Left ventricle myocardium superior (tissue), 1 donor: Measurements from ENCODE around the gene HECTD1. TPM values are rescaled to one million over a fixed set of nuclear protein-coding genes. Genes with fewer than 3 reads are reported as not detected.
"Not testable (repeated sequence)": the region's sequence is repeated elsewhere in the genome, so short reads cannot be mapped to it uniquely, and the experiment has no call there.

ENCODE experiments used
- ATAC-seq: fragments of 200-7000 bp; cut with Tn5 transposase; one replicate; pipeline ENCODE4 v1.9.1; 2020; ENCODE audit warnings: mild to moderate bottlenecking, moderate library complexity
- DNase-seq: peaks from one replicate; pipeline ENCODE4 v3.0.0-alpha.2; 2020
- intact Hi-C: fragments of 100-400 bp; cut with micrococcal nuclease; formaldehyde crosslinking; loops from one replicate; pipeline ENCODE4 v1.11.0; 2022
- total RNA-seq: library from RNA; stranded (reverse); fragmentation: NEBNext Ultra II Directional; extraction: Animal tissue kit (Norgen Biotek cat#: 25700); gene quantifications from one replicate; pipeline ENCODE4 v1.2.1, GENCODE V29; 2021
- donor health status: DM: no; HTN: yes; CAD: no; lungs with severe emphysema.

HECTD1 gene
- total RNA-seq, 1 donor from 2014 or later, result 159 TPM

DNA sequence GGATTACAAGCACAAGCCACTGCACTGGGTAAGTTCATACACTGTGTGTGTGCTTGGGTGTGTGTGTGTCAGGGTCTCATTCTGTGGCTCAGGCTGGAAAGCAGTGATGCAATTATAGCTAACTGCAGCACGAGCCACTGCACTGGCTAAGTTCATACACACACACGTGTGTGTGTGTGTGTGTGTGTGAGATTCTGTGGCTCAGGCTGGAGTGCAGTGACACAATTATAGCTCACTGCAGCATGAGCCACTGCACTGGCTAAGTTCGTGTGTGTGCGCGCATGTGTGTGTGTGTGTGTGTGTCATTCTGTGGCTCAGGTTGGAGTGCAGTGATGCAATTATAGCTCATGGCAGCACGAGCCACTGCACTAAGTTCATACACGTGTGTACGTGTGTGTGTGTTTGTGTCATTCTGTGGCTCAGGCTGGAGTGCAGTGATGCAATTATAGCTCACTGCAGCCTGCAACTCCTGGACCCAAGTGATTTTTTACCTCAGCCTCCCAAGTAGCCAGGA is 85.4 kb downstream of the HECTD1 start:
- no peak for DNase-seq
- ATAC-seq, result no peak
- intact Hi-C loops, result no loop called here

DNA sequence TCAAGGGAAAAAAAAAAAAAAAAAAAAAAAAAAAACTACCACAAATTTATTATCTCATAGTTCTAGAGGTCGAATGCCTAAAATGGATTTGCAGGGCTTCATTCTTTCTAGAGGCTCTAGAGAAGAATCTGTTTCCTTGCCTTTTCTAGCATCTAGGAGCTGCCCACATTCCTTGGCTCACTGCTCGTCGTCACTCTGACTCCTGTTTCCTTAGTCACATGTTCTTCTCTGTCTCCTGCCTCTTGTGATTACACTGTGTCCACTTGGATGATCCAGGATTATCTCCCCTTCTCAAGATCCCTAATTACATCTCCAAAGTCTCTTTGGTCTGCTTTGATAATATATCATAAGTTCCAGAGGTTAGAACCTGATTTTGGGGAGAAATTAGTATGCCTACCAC is 88.7 kb downstream of the HECTD1 start:
- ATAC-seq, result no peak
- intact Hi-C loops, result no loop called here
- no peak for DNase-seq

DNA sequence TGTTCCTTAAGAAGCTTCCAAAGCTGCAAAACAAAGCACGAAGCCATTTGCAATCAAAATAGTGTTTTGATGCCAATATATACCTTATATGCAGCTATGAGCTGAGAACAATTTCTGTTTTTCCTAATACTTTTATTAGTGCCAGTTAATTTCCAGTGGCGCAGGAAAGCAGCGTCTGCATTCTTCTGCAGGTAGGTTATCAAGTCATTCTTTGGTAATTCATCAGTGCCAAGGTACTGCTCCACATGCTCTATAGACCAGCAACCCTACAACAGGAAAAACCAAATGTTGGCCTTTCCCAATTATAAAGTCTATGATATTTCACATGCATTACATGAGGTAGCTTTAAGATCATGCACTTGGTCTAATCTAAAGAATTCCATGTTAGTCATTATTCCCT is 93.8 kb downstream of the HECTD1 start:
- intact Hi-C loops, result no loop called here
- DNase-seq (no peak), ATAC-seq (no peak)

DNA sequence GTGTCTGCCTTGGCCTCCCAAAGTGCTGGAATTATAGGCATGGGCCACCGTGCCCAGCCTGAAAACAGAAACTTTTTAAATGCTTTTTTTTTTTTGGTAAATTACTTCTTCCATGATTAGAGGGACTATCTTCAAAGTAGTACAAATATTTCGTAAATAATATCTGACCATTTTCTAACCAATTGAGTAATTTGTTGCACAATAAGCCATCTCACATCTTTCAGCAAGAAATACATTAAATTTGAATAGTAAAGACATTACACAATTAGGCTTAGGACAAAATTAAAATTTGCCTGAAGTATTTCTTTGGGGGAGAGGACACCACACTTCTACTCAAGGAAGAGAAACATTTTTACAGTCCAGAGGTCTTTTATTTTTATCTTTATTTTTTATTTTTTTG is 96.7 kb downstream of the HECTD1 start:
- intact Hi-C loops, result no loop called here
- ATAC-seq, result no peak
- no peak for DNase-seq

DNA sequence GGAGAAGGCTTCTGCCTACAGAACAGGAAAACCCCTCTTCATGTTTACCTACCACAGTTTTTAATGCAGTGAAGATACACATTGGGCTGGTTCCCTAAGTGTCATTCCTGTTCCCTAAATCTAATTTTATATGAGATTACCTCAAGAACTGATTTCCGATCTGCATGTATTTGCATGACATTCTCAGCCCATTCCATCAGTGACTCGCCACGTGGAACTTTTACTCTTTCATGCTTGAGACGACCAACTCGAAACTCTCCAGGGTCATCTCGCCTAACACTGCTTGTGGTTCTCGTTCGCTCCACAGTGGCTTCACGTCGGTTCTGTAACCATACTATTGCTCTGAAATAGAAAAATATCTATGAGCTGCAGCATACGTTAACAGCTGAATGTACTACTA is 98.3 kb downstream of the HECTD1 start:
- DNase-seq, result no peak
- no peak for ATAC-seq
- intact Hi-C loops, result loop anchor here (10.0 kb wide), 1 partner anchor 56 kb away; no protein-coding TSS in a partner anchor

DNA sequence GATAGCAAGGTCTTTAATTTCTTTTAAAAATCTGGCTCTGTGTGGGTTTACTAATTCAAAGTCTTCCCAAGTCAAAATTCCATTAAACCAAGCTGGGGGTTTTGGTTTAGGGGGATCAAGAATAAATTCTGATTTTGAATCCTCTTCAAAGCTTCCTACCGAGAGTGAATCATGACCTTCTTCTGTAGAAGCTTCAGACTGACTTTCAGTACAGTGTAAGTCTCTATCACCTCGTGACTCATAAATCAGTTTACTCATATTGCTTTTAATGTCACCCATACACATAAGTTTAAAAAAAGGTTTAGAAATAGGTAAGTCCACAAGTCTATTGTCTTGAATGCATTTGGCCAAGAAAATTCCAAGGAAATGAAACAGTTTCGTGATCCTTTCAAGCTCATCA is 100.8 kb downstream of the HECTD1 start:
- intact Hi-C loops, result loop anchor here (10.0 kb wide), 1 partner anchor 58 kb away; no protein-coding TSS in a partner anchor
- no peak for DNase-seq
- ATAC-seq, result no peak

DNA sequence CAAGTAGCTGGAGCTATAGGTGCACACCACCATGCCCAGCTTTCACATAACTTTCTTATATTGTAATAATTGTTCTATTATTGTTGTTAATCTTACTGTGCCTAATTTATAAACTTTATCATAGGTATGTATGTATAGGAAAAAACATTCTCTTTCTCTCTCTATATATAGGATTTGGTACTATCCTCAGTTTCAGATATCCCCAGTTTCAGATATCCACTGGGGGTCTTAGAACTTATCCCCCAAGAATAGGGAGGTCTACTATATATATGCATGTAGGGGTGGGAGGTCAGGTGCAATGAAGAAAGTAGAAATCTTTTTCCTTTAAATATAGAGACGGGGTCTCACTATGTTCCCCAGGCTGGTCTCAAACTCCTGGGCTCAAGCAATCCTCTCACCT is 110.5 kb downstream of the HECTD1 start:
- ATAC-seq (no peak), DNase-seq (no peak)
- intact Hi-C loops, result no loop called here

DNA sequence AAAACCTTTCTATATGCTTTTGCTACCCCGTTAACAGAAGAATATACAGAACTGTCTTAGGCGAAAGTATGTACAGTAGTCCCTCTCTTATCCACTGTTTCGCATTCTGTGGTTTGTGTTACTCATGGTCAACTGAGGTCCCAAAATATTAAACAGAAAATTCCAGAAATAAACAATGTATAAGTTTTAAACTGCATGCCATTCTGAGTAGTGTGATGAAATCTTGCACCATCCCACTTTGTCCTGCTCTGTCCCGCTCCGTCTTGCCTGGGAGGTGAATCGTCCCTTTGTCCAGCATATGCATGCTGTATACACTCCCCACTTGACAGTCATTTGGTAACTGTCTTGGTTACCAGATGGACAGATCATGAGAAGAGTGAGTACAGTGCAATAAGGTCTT is 111.3 kb downstream of the HECTD1 start:
- DNase-seq (no peak), ATAC-seq (no peak)
- intact Hi-C loops, result no loop called here

DNA sequence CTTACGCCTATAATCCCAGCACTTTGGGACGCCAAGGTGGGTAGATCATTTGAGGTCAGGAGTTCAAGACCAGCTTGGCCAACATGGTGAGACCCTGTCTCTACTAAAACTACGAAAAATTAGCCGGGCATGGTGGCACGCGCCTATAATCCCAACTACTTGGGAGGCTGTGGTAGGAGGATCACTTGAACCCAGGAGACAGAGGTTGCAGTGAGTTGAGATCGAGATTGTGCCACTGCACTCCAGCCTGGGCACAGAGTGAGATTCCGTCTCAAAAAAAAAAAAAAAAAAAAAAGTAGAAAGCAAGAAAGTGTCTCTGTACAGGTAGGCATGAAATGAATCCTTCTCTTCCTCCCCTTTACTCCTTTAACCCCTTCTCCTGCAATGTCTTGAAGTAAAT is 111.8 kb downstream of the HECTD1 start:
- ATAC-seq, intact Hi-C loops, DNase-seq: not testable (repeated sequence)

DNA sequence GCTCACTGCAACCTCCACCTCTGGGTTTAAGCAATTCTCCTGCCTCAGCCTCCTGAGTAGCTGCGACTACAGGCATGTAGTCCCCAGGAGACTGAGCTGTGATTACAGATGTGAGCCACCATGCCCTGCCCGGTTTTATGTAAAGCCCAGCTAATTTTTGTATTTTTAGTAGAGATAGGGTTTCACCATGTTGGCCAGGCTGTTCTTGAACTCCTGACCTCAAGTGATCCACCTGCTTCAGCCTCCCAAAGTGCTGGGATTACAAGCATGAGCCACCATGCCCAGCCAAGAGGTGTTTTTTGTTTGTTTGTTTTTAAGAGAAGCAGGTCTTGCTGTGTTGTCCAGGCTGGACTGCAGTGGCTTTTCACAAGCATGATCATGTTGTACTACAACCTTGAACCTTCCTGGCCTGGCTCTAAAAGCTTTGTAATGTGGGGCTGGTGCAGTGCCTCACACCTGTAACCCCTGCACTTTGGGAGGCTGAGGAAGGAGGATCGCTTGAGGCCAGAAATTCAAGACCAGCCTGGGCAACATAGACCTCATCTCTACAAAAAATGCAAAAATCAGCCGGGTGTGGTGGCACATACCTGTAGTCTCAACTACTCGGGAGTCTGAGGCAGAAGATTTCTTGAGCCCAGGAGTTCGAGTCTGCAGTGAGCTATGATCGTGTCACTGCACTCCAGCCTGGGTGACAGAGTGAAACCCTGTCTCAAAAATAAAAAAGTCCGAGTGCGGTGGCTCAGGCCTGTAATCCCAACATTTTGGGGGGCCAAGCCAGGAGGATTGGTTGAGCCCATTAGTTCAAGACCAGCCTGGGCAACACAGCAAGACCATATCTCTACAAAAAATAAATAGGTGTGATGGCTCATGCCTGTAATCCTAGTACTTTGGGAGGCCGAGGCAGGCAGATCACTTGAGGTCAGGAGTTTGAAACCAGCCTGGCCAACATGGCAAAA is 113.4 kb downstream of the HECTD1 start:
- intact Hi-C loops, ATAC-seq, DNase-seq: not testable (repeated sequence)

DNA sequence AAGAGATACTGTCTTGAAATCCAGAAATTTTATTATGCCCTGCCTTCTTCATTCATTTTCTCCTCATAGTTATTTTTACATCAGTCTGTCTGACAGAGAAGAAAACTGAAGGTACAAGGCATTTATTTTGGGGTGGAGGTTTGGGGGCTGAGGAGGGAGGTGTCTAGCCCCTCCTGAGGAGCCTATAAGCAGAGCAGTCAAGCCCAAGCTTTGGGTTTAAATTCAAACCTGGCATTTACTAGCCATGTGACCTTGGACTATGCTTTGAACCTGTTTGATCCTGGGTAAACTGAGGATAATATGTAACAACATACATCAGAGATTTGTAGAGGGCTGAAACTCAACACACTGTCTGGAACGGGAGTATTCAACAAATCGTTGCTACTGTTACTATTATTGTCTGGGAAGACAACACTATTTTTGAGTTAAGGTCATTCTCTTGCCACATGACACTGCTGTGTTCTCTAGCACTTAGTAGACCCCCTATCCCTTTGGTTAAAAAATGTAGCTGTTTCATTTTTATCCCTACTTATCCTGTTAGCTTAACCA is 115.4 kb downstream of the HECTD1 start:
- ATAC-seq (no peak), DNase-seq (no peak)
- intact Hi-C loops, result no loop called here

DNA sequence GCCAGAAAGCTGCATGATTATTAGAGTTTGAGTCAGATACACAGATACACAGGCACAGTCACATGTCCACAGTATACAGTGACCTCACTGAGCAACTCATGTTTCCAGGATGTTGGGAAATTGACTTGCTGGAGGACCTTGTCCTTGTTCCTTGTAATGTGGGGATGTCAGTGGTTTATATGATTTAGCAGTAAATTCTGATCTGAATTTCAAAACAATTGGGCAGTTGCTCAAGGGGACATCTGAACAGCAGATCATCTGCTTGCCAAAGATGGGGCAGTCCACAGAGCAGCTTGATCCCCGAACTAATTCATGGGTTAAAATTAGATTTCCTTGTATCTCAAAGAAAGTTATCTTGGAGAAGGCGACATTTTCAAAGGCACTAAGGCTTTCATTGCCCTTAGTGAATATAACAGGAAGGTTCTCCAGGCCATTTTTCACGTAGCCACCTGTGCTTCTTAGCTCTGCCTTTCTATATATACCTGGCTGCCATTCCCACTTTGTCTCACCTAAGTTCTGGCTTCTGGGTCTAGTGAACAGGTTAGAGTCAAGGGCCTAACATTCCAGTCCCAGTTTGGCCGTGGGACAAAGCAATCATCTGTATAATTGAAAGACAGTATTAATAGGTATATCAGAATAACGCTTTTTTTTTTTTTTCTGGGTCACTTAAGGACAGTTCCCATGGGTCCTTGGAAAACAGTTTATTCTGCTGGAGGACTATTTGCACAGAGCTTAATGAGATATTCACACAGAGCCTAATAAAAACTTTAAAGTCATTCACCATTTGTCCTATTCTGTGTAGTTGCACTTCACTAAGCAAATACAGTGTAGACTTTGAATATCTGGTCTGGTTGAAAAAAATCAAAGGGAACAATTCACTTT is 116.5 kb downstream of the HECTD1 start:
- intact Hi-C loops, result no loop called here
- DNase-seq (no peak), ATAC-seq (peak; percentile 89)

DNA sequence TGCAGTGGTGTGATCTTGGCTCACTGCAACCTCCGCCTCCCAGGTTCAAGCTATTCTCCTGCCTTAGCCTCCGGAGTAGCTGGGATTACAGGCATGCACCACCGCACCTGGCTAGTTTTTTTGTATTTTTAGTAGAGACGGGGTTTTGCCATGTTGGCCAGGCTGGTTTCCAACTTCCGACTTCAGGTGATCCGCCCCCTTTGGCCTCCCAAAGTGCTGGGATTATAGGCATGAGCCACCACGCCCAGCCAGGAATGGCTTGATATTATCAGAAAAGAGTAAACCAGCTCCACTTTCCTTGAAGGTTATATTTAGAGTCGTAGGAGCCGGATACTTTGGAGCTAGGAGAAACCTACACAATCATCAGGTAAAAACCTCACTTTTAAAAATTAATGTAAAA is 121.1 kb downstream of the HECTD1 start:
- DNase-seq, intact Hi-C loops, ATAC-seq: not testable (repeated sequence)

DNA sequence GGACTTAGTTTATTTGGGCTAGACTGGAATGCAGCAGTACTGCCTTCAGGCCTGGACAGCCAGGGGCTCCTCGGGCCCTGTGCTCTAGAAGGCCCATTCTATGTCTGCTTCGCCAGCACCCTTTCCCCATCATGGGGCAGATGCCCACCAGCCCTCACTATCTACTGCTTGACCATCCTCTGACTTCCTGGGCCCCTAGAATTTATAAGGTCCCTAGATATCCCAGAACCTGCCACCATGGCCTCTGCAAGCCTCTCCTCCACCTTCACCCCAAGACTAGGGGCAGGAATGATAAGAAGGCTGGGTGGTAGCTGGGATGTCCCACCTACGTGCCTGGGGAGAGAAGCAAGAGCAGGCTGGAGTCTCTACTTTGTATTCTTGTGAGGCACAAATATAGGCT is 122.6 kb downstream of the HECTD1 start:
- no peak for ATAC-seq
- no peak for DNase-seq
- intact Hi-C loops, result no loop called here

DNA sequence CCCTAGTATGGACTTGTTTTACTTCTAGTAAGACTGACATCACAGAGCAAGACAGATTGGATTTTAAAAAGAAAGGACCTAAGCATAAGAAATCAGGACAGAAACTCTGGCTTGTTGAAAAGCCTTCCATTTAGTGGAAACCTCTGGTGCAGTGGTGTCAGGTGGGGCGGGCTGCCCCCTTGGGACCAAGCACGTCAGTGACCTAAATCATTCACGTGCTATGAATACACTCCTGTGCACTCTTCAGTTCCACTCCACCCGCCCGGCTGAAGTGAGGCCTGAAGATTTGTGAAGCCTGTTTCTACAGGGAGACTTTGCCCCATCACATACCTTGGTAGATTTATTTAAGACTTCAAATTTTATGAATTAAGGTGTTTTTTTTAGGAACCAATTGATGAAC is 123.2 kb downstream of the HECTD1 start:
- intact Hi-C loops, result loop anchor here (5.0 kb wide), 1 partner anchor 102 kb away; no protein-coding TSS in a partner anchor
- ATAC-seq, result no peak
- DNase-seq, result no peak

DNA sequence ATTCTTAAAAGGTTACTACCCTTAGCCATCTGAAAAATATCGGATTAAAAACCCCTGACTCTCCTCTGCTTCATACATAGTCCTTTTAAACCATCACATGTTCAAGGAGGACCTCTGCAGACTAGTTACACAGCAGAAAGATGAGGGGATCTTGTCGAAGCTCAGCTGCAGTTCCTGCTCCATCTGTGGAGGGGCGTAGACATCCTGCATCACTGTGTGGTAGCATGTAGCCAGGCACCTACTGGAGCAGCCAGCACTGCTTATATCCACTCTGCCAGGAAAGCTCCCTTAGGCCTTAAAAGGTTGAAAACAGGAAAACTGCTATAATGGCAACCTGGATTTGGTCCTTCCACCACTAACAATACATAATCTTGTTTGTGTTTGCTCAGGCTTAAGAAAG is 123.8 kb downstream of the HECTD1 start:
- ATAC-seq (no peak), DNase-seq (no peak)
- intact Hi-C loops, result loop anchor here (5.0 kb wide), 1 partner anchor 101 kb away; no protein-coding TSS in a partner anchor

DNA sequence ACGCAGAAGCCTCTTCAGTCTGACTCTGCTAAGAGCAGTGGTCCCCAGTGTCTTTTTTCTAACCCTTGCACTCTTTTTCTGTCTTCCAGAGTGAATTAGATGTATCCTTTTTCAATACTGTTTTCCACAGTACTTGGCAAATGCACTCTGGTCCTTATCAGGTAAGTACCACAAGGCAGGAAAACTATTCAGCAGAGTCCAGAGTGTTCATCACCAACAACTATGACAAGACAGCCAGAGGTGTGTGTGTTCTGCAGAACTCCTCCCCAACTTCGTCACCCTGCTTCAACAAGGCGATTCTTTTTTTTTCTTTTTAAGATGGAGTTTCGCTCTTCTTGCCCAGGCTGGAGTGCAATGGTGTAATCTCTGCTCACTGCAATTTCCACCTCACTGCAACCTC is 127.1 kb downstream of the HECTD1 start:
- DNase-seq, result no peak
- no peak for ATAC-seq

DNA sequence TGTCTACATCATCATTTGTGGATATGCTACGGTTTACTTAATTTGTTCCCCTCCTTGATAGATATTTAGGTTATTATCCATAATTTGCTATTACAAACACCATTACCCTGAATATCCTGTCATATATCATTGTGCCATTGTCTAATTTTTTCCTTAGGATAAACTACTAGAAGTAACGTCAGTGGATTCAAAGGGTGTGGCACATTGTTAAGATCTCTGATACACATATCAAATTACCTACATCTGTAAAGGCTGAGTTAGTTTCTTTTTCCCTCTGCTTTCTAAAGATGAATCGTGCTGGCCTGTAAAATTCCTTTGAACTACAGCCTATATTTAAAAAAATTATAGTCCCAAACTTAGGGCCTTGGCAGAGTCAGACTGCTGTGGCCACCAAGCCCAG is 127.5 kb downstream of the HECTD1 start:
- intact Hi-C loops, result loop anchor here (5.0 kb wide), 1 partner anchor 98 kb away; no protein-coding TSS in a partner anchor
- no peak for DNase-seq
- no peak for ATAC-seq

More for the DNA sequence above, 127.1 kb downstream of the HECTD1 start:
- intact Hi-C loops, result loop anchor here (5.0 kb wide), 1 partner anchor 98 kb away; no protein-coding TSS in a partner anchor

DNA sequence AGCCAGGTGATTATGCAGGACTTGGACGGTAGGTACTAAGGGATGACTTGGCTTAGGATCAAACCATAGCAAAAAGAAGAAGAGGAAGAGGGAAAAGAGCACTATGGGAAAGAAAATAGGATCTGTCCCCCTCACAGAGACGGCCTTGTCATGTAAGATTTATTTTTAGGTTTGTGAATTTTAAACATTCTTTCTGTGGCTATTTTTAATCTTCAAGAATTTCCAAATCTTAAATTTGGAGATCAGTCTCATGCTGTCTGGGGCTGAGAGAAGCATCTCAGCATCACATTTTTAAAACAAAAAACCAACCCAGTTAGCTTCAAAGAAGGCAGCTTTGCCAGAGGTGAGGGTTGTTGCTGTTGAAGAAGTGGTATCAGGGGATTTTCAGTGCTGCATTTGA is 128.8 kb downstream of the HECTD1 start:
- no peak for DNase-seq
- intact Hi-C loops, result no loop called here
- no peak for ATAC-seq
